ENCODE data around the gene PQBP1. TPM values are rescaled to one million over a fixed set of nuclear protein-coding genes. Genes with fewer than 3 reads are reported as not detected.

PQBP1 gene
- total and polyA plus RNA-seq, 2 of the 13 experiments (the other 11 are each of a cell fraction or from before 2014, with no cell fraction given), result 58.1 to 80.9 TPM

- TF ChIP-seq, protein P1, sequence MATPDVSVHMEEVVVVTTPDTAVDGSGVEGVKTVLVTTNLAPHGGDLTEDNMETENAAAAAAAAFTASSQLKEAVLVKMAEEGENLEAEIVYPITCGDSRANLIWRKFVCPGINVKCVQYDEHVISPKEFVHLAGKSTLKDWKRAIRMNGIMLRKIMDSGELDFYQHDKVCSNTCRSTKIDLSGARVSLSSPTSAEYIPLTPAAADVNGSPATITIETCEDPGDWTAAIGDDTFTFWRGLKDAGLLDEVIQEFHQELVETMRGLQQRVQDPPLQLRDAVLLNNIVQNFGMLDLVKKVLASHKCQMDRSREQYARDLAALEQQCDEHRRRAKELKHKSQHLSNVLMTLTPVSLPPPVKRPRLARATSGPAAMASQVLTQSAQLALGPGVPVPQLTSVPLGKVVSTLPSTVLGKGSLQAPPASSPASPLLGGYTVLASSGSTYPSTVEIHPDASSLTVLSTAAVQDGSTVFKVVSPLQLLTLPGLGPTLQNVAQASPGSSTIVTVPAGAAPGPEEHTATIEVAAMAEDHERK (CRISPR knock-in tag; IDR thresholded peaks at IDR 0.05; ENCODE audit: low read depth), result no peak
- TF ChIP-seq ZSCAN25 (CRISPR knock-in tag; IDR thresholded peaks at IDR 0.05), result no peak
- no peak for TF ChIP-seq FOXM1 (CRISPR knock-in tag; IDR thresholded peaks at IDR 0.05)
These were observed 6.1 kb upstream of the PQBP1 start (continued) for GRCh38 chrX:48891402-48892288.

DNA sequence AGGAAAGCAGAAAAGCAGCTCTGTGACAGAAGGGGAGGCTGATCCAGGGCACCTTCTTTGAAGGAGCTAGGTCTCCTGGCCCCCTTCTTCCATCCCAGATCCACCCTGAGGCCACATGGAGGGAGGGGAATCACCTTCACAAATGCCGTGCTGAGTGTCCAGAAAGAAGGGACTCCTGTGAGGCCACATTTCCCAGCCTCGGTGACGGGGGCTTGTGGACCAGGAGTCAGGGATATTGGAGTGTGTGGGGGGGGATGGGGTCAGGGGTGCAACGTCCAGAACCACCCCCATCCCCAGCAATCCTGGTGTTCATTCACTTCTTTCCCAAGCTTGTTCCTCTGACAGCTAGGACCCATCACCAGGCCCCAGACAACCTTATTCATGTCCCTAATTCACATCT is 4.8 kb upstream of the PQBP1 start:
- FAIRE-seq (no peak), DNase-seq (ENCODE audit: low spot score) (no peak), ATAC-seq (no peak)
- no peak overlapping the region for H3K9ac ChIP-seq (ENCODE audit: insufficient read depth, low read depth, low read length)
- no peak overlapping the region for H3K4me3 ChIP-seq (replicated peaks in 1 of 3; ENCODE audit: insufficient read depth in 1 of 3, low read depth in 2 of 3, low read length in 3 of 3)
- peaks cover 29% of the 10 kb centered on the region for H3K4me1 ChIP-seq (ENCODE audit: insufficient read depth, low read length)
- in situ Hi-C loops (cut with HindIII; ENCODE audit: extremely low pct_ligation_motif_present, low pct_unique_long_range_greater_than_20kb) (no loop called here), intact Hi-C loops (cut with micrococcal nuclease; ENCODE audit: unreplicated experiment) (no loop called here)
- no TSS peak for BruUV-seq (replicated peaks)
- CTCF ChIA-PET (ENCODE audit: low intra/inter-chr PET ratio, low total read pairs), result no interaction called here
- H3K79me2 ChIP-seq (ENCODE audit: insufficient read depth, low read length), result peaks cover 15% of the 10 kb centered on the region
- H3K27me3 ChIP-seq (ENCODE audit: control insufficient read depth in 1 of 2, insufficient read depth in 2 of 2, low read length in 2 of 2), result no peaks in the 10 kb centered on the region
- H3K27ac ChIP-seq (ENCODE audit: extremely low read length, insufficient read depth, low read length), result no peak overlapping the region
- H3K9me3 ChIP-seq (ENCODE audit: low read length), result no peaks in the 10 kb centered on the region
- H4K20me1 ChIP-seq (ENCODE audit: insufficient read depth, low read length), result no peaks in the 10 kb centered on the region; the same call in 1 of the 2 replicates
- no peak overlapping the region for H3K4me2 ChIP-seq (ENCODE audit: low read depth, low read length)
- POLR2A ChIA-PET, result no interaction called here
- no peak overlapping the region for H2AFZ ChIP-seq (ENCODE audit: low read length)
- H3K36me3 ChIP-seq (replicated peaks in 1 of 2; ENCODE audit: control insufficient read depth in 1 of 2, insufficient read depth in 2 of 2, low read length in 2 of 2), result peaks cover 0 to 6% of the 10 kb centered on the region in 2 experiments; a peak in 1 of 5 replicates
- no CpG with 5 or more reads among the region's 4 CpGs for WGBS (ENCODE audit: low lambda C conversion rate)
- no peak for TF ChIP-seq ATRX (CRISPR knock-in tag; IDR thresholded peaks at IDR 0.05; ENCODE audit: borderline replicate concordance)
- TF ChIP-seq ZNF414 (CRISPR knock-in tag; IDR thresholded peaks at IDR 0.05), result no peak
- TF ChIP-seq, protein P2, sequence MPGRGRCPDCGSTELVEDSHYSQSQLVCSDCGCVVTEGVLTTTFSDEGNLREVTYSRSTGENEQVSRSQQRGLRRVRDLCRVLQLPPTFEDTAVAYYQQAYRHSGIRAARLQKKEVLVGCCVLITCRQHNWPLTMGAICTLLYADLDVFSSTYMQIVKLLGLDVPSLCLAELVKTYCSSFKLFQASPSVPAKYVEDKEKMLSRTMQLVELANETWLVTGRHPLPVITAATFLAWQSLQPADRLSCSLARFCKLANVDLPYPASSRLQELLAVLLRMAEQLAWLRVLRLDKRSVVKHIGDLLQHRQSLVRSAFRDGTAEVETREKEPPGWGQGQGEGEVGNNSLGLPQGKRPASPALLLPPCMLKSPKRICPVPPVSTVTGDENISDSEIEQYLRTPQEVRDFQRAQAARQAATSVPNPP (CRISPR knock-in tag; IDR thresholded peaks at IDR 0.05), result no peak
- no peak for TF ChIP-seq MAZ (IDR thresholded peaks at IDR 0.05; ENCODE audit: borderline replicate concordance, low read depth, low read length)
- TF ChIP-seq MAZ (CRISPR knock-in tag; IDR thresholded peaks at IDR 0.05; ENCODE audit: low read depth), result no peak
- no peak for TF ChIP-seq CBX1 (IDR thresholded peaks at IDR 0.05; ENCODE audit: low read depth)
- no peak for TF ChIP-seq GTF2F1 (IDR thresholded peaks at IDR 0.05; ENCODE audit: low read length)
- TF ChIP-seq MEF2D (CRISPR knock-in tag; IDR thresholded peaks at IDR 0.05), result no peak
- no peak for TF ChIP-seq MIER3 (CRISPR knock-in tag; IDR thresholded peaks at IDR 0.05; ENCODE audit: borderline replicate concordance)
- no peak for TF ChIP-seq KAT8 (CRISPR knock-in tag; IDR thresholded peaks at IDR 0.05)
- TF ChIP-seq ZNF75D (CRISPR knock-in tag; IDR thresholded peaks at IDR 0.05; ENCODE audit: borderline replicate concordance), result no peak
- TF ChIP-seq ZNF547 (CRISPR knock-in tag; IDR thresholded peaks at IDR 0.05), result no peak
- TF ChIP-seq DPF2 (CRISPR knock-in tag; IDR thresholded peaks at IDR 0.05; ENCODE audit: borderline replicate concordance, low read depth), result no peak
- TF ChIP-seq ZFP36L1 (CRISPR knock-in tag; IDR thresholded peaks at IDR 0.05), result no peak
- no peak for TF ChIP-seq ZNF552 (CRISPR knock-in tag; IDR thresholded peaks at IDR 0.05; ENCODE audit: borderline replicate concordance)
- TF ChIP-seq ZBTB3 (CRISPR knock-in tag; IDR thresholded peaks at IDR 0.05; ENCODE audit: borderline replicate concordance, low read depth), result no peak
- no peak for TF ChIP-seq ZNF567 (CRISPR knock-in tag; IDR thresholded peaks at IDR 0.05; ENCODE audit: borderline replicate concordance)
